Measurements from ENCODE around the gene ARHGAP27. TPM values are rescaled to one million over a fixed set of nuclear protein-coding genes. Genes with fewer than 3 reads are reported as not detected.

Gene ARHGAP27
- total RNA-seq, 1 experiment from 2014 or later = 0.17 TPM

DNA sequence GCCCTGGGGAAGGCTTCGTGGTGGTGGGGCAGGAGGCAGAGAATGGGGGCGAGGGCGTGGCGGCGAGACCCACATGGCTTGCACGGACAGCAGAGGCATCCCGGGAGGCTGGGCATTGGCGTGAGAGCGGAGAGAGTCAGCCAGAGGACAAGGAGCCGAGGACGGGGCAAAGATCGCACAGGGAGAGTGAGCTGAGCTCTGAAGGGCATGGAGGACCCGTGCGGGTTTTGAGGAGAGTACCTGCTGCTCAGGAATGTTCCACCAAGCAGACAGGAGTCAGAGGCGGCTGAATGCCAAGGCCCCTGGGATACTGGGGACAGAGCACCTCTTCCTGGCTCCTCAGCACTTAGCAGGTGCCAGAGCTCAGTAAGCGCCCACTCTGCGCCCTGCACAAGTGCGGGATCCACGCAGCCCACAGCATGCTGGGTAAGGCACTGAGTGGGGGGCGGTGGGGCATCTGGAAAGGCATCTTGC is 47.8 kb downstream of the ARHGAP27 start:
- Histone ChIP-seq H3K27ac (ENCODE audit: low read depth, low read length, poor library complexity, severe bottlenecking) (no peak overlapping the region), H3K27me3 (replicated peaks; ENCODE audit: insufficient read depth, low read depth, low read length, poor library complexity) (no peaks in the 10 kb centered on the region), H3K36me3 (ENCODE audit: insufficient read depth, low read length, poor library complexity, severe bottlenecking) (no peaks in the 10 kb centered on the region), H3K9me3 (ENCODE audit: low read depth, low read length, poor library complexity, severe bottlenecking) (no peaks in the 10 kb centered on the region), H3K4me1 (ENCODE audit: insufficient read depth, low read length, poor library complexity, severe bottlenecking) (no peaks in the 10 kb centered on the region), H3K4me3 (ENCODE audit: low read depth, low read length, poor library complexity, severe bottlenecking) (no peak overlapping the region)
- intact Hi-C loops (cut with micrococcal nuclease; ENCODE audit: unreplicated experiment) = loop anchor here (1.0 to 10.0 kb wide), 3 partner anchors 108 to 250 kb away; partner anchors contain the start of genes ACBD4 and PLCD3
- ChIA-PET CTCF (interaction anchor here (0.5 to 1.7 kb wide), 2 partner anchors 106 to 108 kb away, joined by 3 to 14 read pairs; no protein-coding TSS in a partner anchor), POLR2A (ENCODE audit: low non-redundant PET) (no interaction called here)
- TF ChIP-seq EZH2 (IDR thresholded peaks at IDR 0.05; ENCODE audit: borderline replicate concordance, low read depth, low read length, poor library complexity, severe bottlenecking) = no peak
- TF ChIP-seq, protein P1, sequence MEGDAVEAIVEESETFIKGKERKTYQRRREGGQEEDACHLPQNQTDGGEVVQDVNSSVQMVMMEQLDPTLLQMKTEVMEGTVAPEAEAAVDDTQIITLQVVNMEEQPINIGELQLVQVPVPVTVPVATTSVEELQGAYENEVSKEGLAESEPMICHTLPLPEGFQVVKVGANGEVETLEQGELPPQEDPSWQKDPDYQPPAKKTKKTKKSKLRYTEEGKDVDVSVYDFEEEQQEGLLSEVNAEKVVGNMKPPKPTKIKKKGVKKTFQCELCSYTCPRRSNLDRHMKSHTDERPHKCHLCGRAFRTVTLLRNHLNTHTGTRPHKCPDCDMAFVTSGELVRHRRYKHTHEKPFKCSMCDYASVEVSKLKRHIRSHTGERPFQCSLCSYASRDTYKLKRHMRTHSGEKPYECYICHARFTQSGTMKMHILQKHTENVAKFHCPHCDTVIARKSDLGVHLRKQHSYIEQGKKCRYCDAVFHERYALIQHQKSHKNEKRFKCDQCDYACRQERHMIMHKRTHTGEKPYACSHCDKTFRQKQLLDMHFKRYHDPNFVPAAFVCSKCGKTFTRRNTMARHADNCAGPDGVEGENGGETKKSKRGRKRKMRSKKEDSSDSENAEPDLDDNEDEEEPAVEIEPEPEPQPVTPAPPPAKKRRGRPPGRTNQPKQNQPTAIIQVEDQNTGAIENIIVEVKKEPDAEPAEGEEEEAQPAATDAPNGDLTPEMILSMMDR (conservative IDR thresholded peaks at IDR 0.05; ENCODE audit: low read depth, low read length) = no peak
- no peak for DNase-seq (ENCODE audit: low spot score)
- no TSS peak for BruUV-seq (replicated peaks)

DNA sequence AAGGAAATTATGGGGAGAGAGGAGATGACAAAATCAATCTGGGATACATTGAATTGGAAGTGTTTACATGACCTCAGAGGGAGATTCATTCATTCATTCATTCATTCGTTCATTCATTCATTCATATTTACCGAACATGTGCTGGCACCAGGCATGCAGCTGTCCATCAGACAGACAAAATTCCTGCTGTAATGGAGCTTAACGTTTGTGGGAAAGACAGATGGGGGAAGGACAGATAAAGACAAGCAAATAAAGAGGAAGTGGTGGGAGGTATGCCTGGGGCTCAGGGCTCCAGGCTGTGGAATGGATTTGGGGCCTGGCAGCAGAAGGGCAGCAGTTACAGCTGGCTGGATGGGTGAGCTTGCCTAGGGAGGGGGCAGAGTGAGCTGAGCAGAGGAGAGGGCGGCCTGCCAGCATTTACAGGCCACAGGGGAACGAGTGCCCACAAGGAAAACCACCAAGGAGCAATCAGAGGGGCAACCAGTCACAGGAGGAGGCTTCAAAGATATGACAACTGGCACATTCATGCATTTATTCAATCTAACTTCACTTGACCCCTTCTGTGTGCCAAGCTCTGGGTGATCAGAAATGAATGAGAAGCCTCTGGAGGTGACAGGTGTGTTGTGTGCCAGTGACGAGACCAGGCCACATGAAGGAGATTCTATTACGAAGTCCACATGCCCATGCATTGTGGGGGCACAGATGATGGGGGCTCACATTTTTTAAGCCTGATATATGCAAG is 48.5 kb downstream of the ARHGAP27 start:
- H3K27ac ChIP-seq (ENCODE audit: low read depth, low read length, poor library complexity, severe bottlenecking) = no peak overlapping the region
- H3K9me3 ChIP-seq (ENCODE audit: low read depth, low read length, poor library complexity, severe bottlenecking) = no peaks in the 10 kb centered on the region
- H3K4me3 ChIP-seq (ENCODE audit: low read depth, low read length, poor library complexity, severe bottlenecking) = no peak overlapping the region
- no TSS peak for BruUV-seq (replicated peaks)
- intact Hi-C loops (cut with micrococcal nuclease; ENCODE audit: unreplicated experiment) = loop anchor here (10.0 kb wide), 1 partner anchor 249 kb away; the partner anchor contains the start of genes ACBD4 and PLCD3
- no peaks in the 10 kb centered on the region for H3K36me3 ChIP-seq (ENCODE audit: insufficient read depth, low read length, poor library complexity, severe bottlenecking)
- ChIA-PET CTCF (interaction anchor here (0.5 to 1.7 kb wide), 3 partner anchors 105 to 107 kb away, joined by 3 to 14 read pairs (median 5); no protein-coding TSS in a partner anchor), POLR2A (ENCODE audit: low non-redundant PET) (no interaction called here)
- TF ChIP-seq, protein P1 (conservative IDR thresholded peaks at IDR 0.05; ENCODE audit: low read depth, low read length) = no peak
- no peak for TF ChIP-seq EZH2 (IDR thresholded peaks at IDR 0.05; ENCODE audit: borderline replicate concordance, low read depth, low read length, poor library complexity, severe bottlenecking)
- no peaks in the 10 kb centered on the region for H3K27me3 ChIP-seq (replicated peaks; ENCODE audit: insufficient read depth, low read depth, low read length, poor library complexity)
- H3K4me1 ChIP-seq (ENCODE audit: insufficient read depth, low read length, poor library complexity, severe bottlenecking) = no peaks in the 10 kb centered on the region
- peak; percentile 36 for DNase-seq (ENCODE audit: low spot score)

DNA sequence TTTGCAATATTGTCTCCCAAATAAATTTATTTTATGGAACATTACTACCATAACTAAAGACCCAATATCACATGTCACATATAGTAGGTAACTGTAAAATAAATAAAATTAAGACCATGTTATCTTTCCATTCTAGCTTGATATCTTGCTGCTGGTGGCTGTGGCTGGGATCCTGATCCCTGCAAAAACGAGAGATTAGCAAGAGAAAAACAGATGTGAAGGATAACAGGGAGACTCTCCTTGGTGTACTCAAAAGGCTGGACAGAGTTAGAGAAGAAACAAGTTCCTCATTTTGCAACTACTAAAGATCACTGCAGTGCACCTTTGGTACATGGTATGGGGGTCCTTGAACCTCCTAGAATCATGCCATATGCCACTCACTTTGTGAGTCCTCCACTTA is 49.7 kb downstream of the ARHGAP27 start:
- Histone ChIP-seq H3K9me3 (ENCODE audit: low read depth, low read length, poor library complexity, severe bottlenecking) (no peaks in the 10 kb centered on the region), H3K27me3 (replicated peaks; ENCODE audit: insufficient read depth, low read depth, low read length, poor library complexity) (no peaks in the 10 kb centered on the region), H3K4me1 (ENCODE audit: insufficient read depth, low read length, poor library complexity, severe bottlenecking) (no peaks in the 10 kb centered on the region), H3K36me3 (ENCODE audit: insufficient read depth, low read length, poor library complexity, severe bottlenecking) (no peaks in the 10 kb centered on the region), H3K4me3 (ENCODE audit: low read depth, low read length, poor library complexity, severe bottlenecking) (no peak overlapping the region), H3K27ac (ENCODE audit: low read depth, low read length, poor library complexity, severe bottlenecking) (no peak overlapping the region)
- BruUV-seq (replicated peaks) = no TSS peak
- POLR2A ChIA-PET (ENCODE audit: low non-redundant PET) = no interaction called here
- TF ChIP-seq, protein P1 (conservative IDR thresholded peaks at IDR 0.05; ENCODE audit: low read depth, low read length) = no peak
- TF ChIP-seq EZH2 (IDR thresholded peaks at IDR 0.05; ENCODE audit: borderline replicate concordance, low read depth, low read length, poor library complexity, severe bottlenecking) = no peak
- CTCF ChIA-PET = interaction anchor here (1.2 kb wide), 1 partner anchor 106 kb away, joined by 5 read pairs; no protein-coding TSS in a partner anchor
- DNase-seq (ENCODE audit: low spot score) = no peak
- intact Hi-C loops (cut with micrococcal nuclease; ENCODE audit: unreplicated experiment) = loop anchor here (10.0 kb wide), 1 partner anchor 248 kb away; the partner anchor contains the start of genes ACBD4 and PLCD3
